Body of pancreas (tissue), 4 donors: Measurements from ENCODE around the gene ADGRD1. TPM values are rescaled to one million over a fixed set of nuclear protein-coding genes. Genes with fewer than 3 reads are reported as not detected.

Experiments
- ATAC-seq: fragments of 150-250 bp; one replicate; pipeline ENCODE4 v1.9.1; 2016
- DNase-seq, 4 donors: peaks; one replicate each; pipeline ENCODE4 v3.0.0-alpha.2; 2019
- H3K27ac ChIP-seq, 4 donors: fragments of 200-600 bp; sonication (generic); 1 replicate in 3 of 4; 2 replicates in 1 of 4; pipeline versions ENCODE4 v1.5.1 to v1.6.1; 2016 to 2019; ENCODE audit warnings: mild to moderate bottlenecking in 1 of 4, mixed read lengths in 1 of 4, moderate library complexity in 1 of 4
- H3K27me3 ChIP-seq, 2 donors: fragments of 200-600 bp; sonication (generic); one replicate each; pipeline ENCODE4 v1.6.0; 2016; ENCODE audit warnings: mild to moderate bottlenecking in 1 of 2
- H3K36me3 ChIP-seq, 2 donors: fragments of 200-600 bp; sonication (generic); replicated peaks in 1 of 2; 2 replicates each; pipeline ENCODE4 v1.5.1; 2016; ENCODE audit warnings: low read depth in 2 of 2; ENCODE audit not compliant: insufficient read depth in 1 of 2
- H3K4me1 ChIP-seq: fragments of 200-600 bp; sonication (generic); one replicate; pipeline ENCODE4 v1.6.0; 2016
- H3K4me3 ChIP-seq, 2 donors: fragments of 200-600 bp; sonication (generic); 1 replicate in 1 of 2; 2 replicates in 1 of 2; pipeline ENCODE4 v1.5.1; 2016 to 2019
- H3K9me3 ChIP-seq, 3 donors: fragments of 200-600 bp; sonication (generic); 1 replicate in 2 of 3; 2 replicates in 1 of 3; pipeline ENCODE4 v1.5.1; 2016
- CTCF ChIP-seq, 7 experiments: fragments of 450-650 bp in 4 of 7; fragments of 200-600 bp in 3 of 7; sonication (generic) in 3 of 7; IDR thresholded peaks; one replicate each; pipeline ENCODE4 v1.5.1; 2016 to 2019; ENCODE audit warnings: antibody characterized with exemption in 7 of 7
- POLR2A ChIP-seq, 3 donors: fragments of 450-650 bp; IDR thresholded peaks; one replicate each; pipeline ENCODE4 v1.6.1; 2016; ENCODE audit warnings: antibody characterized with exemption in 3 of 3, mild to moderate bottlenecking in 2 of 3
- WGBS, 2 donors: methylation state at CpG; one replicate each; pipeline ENCODE4 v1.1.5; 2017; 5-methylcytosine and 5-hydroxymethylcytosine counted together
- intact Hi-C: fragments of 100-400 bp; cut with DNase I; formaldehyde crosslinking; loops from one replicate; pipeline ENCODE4 v1.15.1; 2023
- total RNA-seq, 2 donors: library from RNA; depleted of rRNA; stranded (reverse); fragments of >200 nt; gene quantifications; one replicate each; pipeline ENCODE4 v1.1.0, GENCODE V29; 2016

Gene ADGRD1
- total RNA-seq, 2 donors from 2014 or later, result 4.4 to 4.9 TPM

- Histone ChIP-seq H3K9me3 (no peaks in the 10 kb centered on the region), H3K27me3 (no peaks in the 10 kb centered on the region), H3K4me3 (no peak overlapping the region), H3K4me1 (no peaks in the 10 kb centered on the region), H3K36me3 (no peaks in the 10 kb centered on the region), H3K27ac (no peak overlapping the region)
- whole genome bisulfite sequencing, 2 donors, result 60 to 84% methylated on average over 3 of the region's 3 CpGs
- no peak for TF ChIP-seq CTCF (IDR thresholded peaks at IDR 0.05)
- TF ChIP-seq POLR2A (IDR thresholded peaks at IDR 0.05), result no peak
- DNase-seq (no peak), ATAC-seq (no peak)
- intact Hi-C loops, result no loop called here
Observed at GRCh38 chr12:131007740-131008117, 54.0 kb downstream of the ADGRD1 start.

- no peak for ATAC-seq
- Histone ChIP-seq H3K9me3 (no peaks in the 10 kb centered on the region), H3K27me3 (no peaks in the 10 kb centered on the region), H3K36me3 (no peaks in the 10 kb centered on the region), H3K27ac (no peak overlapping the region), H3K4me1 (no peaks in the 10 kb centered on the region), H3K4me3 (no peak overlapping the region)
- TF ChIP-seq CTCF (IDR thresholded peaks at IDR 0.05) (no peak), POLR2A (IDR thresholded peaks at IDR 0.05) (no peak)
- no peak for DNase-seq
- 80 to 83% methylated on average over 14 to 26 of the region's 26 CpGs for WGBS, 2 donors
- intact Hi-C loops, result no loop called here
Observed at GRCh38 chr12:131008131-131008912, 54.6 kb downstream of the ADGRD1 start.

GRCh38 chr12:131008913-131009270 lies 55.2 kb downstream of the ADGRD1 start:
- Histone ChIP-seq H3K27me3 (no peaks in the 10 kb centered on the region), H3K4me3 (no peak overlapping the region), H3K9me3 (no peaks in the 10 kb centered on the region), H3K36me3 (no peaks in the 10 kb centered on the region), H3K4me1 (no peaks in the 10 kb centered on the region), H3K27ac (no peak overlapping the region)
- no peak for ATAC-seq
- intact Hi-C loops, result no loop called here
- TF ChIP-seq POLR2A (IDR thresholded peaks at IDR 0.05), result no peak
- no peak for TF ChIP-seq CTCF (IDR thresholded peaks at IDR 0.05)
- no peak for DNase-seq
- WGBS, 2 donors, result 88 to 91% methylated on average over 16 to 17 of the region's 17 CpGs

GRCh38 chr12:131009595-131010395 lies 56.1 kb downstream of the ADGRD1 start:
- DNase-seq (no peak), ATAC-seq (no peak)
- Histone ChIP-seq H3K27me3 (no peaks in the 10 kb centered on the region), H3K27ac (no peak overlapping the region), H3K36me3 (no peaks in the 10 kb centered on the region), H3K9me3 (no peaks in the 10 kb centered on the region), H3K4me3 (no peak overlapping the region), H3K4me1 (no peaks in the 10 kb centered on the region)
- 80 to 82% methylated on average over 21 of the region's 21 CpGs for WGBS, 2 donors
- TF ChIP-seq CTCF (IDR thresholded peaks at IDR 0.05), result no peak
- TF ChIP-seq POLR2A (IDR thresholded peaks at IDR 0.05), result no peak
- intact Hi-C loops, result no loop called here
